Measurements from ENCODE around the gene SPRR1A.

- TF ChIP-seq CTCF (IDR thresholded peaks at IDR 0.05) = no peak
- TF ChIP-seq ZFX (IDR thresholded peaks at IDR 0.05; ENCODE audit: borderline replicate concordance) = no peak
These were observed 15.9 kb downstream of the SPRR1A start for GRCh38 chr1:152999818-153000217.

Measured in 22Rv1 (cell line).